Ectodermal cell (in vitro differentiated cells): ENCODE data around the gene NAA25.

Experiments
- H3K27ac ChIP-seq: 2 replicates; pipeline ENCODE4 v1.7.0; 2013; ENCODE audit warnings: mild to moderate bottlenecking, low read depth, low read length; ENCODE audit not compliant: insufficient read depth, poor library complexity, severe bottlenecking
- H3K27me3 ChIP-seq: 2 replicates; pipeline ENCODE4 v1.7.0; 2013; ENCODE audit warnings: mild to moderate bottlenecking, low read length; ENCODE audit not compliant: insufficient read depth, control insufficient read depth, poor library complexity, severe bottlenecking
- H3K36me3 ChIP-seq: one replicate; pipeline ENCODE4 v1.7.0; 2013; ENCODE audit warnings: low read length; ENCODE audit not compliant: control insufficient read depth, insufficient read depth
- H3K4me1 ChIP-seq: one replicate; pipeline ENCODE4 v1.7.0; 2013; ENCODE audit warnings: low read length; ENCODE audit not compliant: control insufficient read depth, insufficient read depth
- H3K4me3 ChIP-seq: 2 replicates; pipeline ENCODE4 v1.7.0; 2013; ENCODE audit warnings: low read depth, low read length, control low read depth; ENCODE audit not compliant: insufficient read depth
- H3K9me3 ChIP-seq: 2 replicates; pipeline ENCODE4 v1.7.0; 2013; ENCODE audit warnings: mild to moderate bottlenecking, low read length, moderate library complexity; ENCODE audit not compliant: control insufficient read depth
- WGBS, 2 experiments: methylation state at CpG; one replicate each; pipeline ENCODE4 v1.1.7; 2013; ENCODE audit warnings: missing lambda C conversion rate in 2 of 2; 5-methylcytosine and 5-hydroxymethylcytosine counted together

Gene NAA25

GRCh38 chr12:111980598-111980997 is 128.0 kb downstream of the NAA25 start:
- Histone ChIP-seq H3K36me3 (no peaks in the 10 kb centered on the region), H3K27me3 (no peaks in the 10 kb centered on the region), H3K4me1 (no peaks in the 10 kb centered on the region), H3K4me3 (no peak overlapping the region), H3K9me3 (no peaks in the 10 kb centered on the region), H3K27ac (no peak overlapping the region)
- 92% methylated on average over 4 to 5 of the region's 5 CpGs for WGBS, 2 experiments

- H3K27me3 ChIP-seq, result no peaks in the 10 kb centered on the region
- H3K4me3 ChIP-seq, result no peak overlapping the region
- no peak overlapping the region for H3K27ac ChIP-seq
- no peaks in the 10 kb centered on the region for H3K4me1 ChIP-seq
- H3K9me3 ChIP-seq, result no peaks in the 10 kb centered on the region
- H3K36me3 ChIP-seq, result no peaks in the 10 kb centered on the region
These were observed 130.0 kb downstream of the NAA25 start for GRCh38 chr12:111978545-111978944.

GRCh38 chr12:111976860-111977259 is 131.7 kb downstream of the NAA25 start:
- Histone ChIP-seq H3K27me3 (no peaks in the 10 kb centered on the region), H3K36me3 (no peaks in the 10 kb centered on the region), H3K27ac (no peak overlapping the region), H3K4me1 (no peaks in the 10 kb centered on the region), H3K4me3 (no peak overlapping the region), H3K9me3 (no peaks in the 10 kb centered on the region)
